Smooth muscle cell (in vitro differentiated cells): Measurements from ENCODE around the gene RBM39. TPM values are rescaled to one million over a fixed set of nuclear protein-coding genes. Genes with fewer than 3 reads are reported as not detected.
"Not testable (repeated sequence)": the region's sequence is repeated elsewhere in the genome, so short reads cannot be mapped to it uniquely, and the experiment has no call there.

Source experiments
- DNase-seq: peaks from one replicate; lab custom pipeline; 2025; ENCODE audit not compliant: unreplicated experiment; lab: John Stamatoyannopoulos, UW
- H2AFZ ChIP-seq: fragments of 200-600 bp; sonication (generic); 2 replicates; pipeline ENCODE4 v1.6.0; 2016; ENCODE audit warnings: antibody characterized with exemption, low read depth, mild to moderate bottlenecking
- H3F3A ChIP-seq: fragments of 200-600 bp; sonication (generic); 2 replicates; pipeline ENCODE4 v1.6.0; 2017; ENCODE audit warnings: antibody characterized with exemption, low read depth
- H3K27ac ChIP-seq: fragments of 200-600 bp; sonication (generic); 2 replicates; pipeline ENCODE4 v1.5.1; 2016; ENCODE audit warnings: low read depth, mild to moderate bottlenecking
- H3K27me3 ChIP-seq: fragments of 200-600 bp; sonication (generic); 2 replicates; pipeline ENCODE4 v1.6.1; 2016; ENCODE audit warnings: low read depth, mild to moderate bottlenecking
- H3K36me3 ChIP-seq: fragments of 200-600 bp; sonication (generic); 2 replicates; pipeline ENCODE4 v1.5.1; 2016; ENCODE audit warnings: low read depth
- H3K4me1 ChIP-seq: fragments of 200-600 bp; sonication (generic); 2 replicates; pipeline ENCODE4 v1.5.1; 2016; ENCODE audit warnings: low read depth
- H3K4me2 ChIP-seq: fragments of 200-600 bp; sonication (generic); 2 replicates; pipeline ENCODE4 v1.6.0; 2016; ENCODE audit warnings: mild to moderate bottlenecking
- H3K4me3 ChIP-seq: fragments of 200-600 bp; sonication (generic); 2 replicates; pipeline ENCODE4 v1.5.1; 2016; ENCODE audit warnings: mild to moderate bottlenecking
- H3K79me2 ChIP-seq: fragments of 200-600 bp; sonication (generic); 2 replicates; pipeline ENCODE4 v1.6.0; 2016; ENCODE audit warnings: low read depth, mild to moderate bottlenecking
- H3K9ac ChIP-seq: fragments of 200-600 bp; sonication (generic); 2 replicates; pipeline ENCODE4 v1.6.0; 2016; ENCODE audit warnings: low read depth
- H3K9me3 ChIP-seq: fragments of 200-600 bp; sonication (generic); replicated peaks from 2 replicates; pipeline ENCODE4 v1.5.1; 2016; ENCODE audit warnings: low read depth
- H4K20me1 ChIP-seq: fragments of 200-600 bp; sonication (generic); 2 replicates; pipeline ENCODE4 v1.6.0; 2016; ENCODE audit warnings: low read depth
- WGBS: methylation state at CpG from one replicate; pipeline ENCODE4 v1.1.7; 2016; ENCODE audit warnings: low lambda C conversion rate; 5-methylcytosine and 5-hydroxymethylcytosine counted together
- polyA plus RNA-seq: library from polyadenylated mRNA; unstranded; fragments of >200 nt; fragmentation: Nextera tagmentation; extraction: Ambion mirVana; gene quantifications from 2 replicates; pipeline ENCODE4 v1.2.1, GENCODE V29; 2016
- total RNA-seq: library from RNA; depleted of rRNA; stranded (reverse); fragments of >200 nt; gene quantifications from 2 replicates; pipeline ENCODE4 v1.2.3, GENCODE V29; 2014
- TF ChIP-seq, protein P1 (sequence below): fragments of 200-600 bp; sonication (generic); IDR thresholded peaks from 2 replicates; pipeline ENCODE4 v1.5.1; 2017; ENCODE audit warnings: borderline replicate concordance, mild to moderate bottlenecking, antibody characterized with exemption; ENCODE audit not compliant: insufficient read depth, poor library complexity, severe bottlenecking

RBM39 gene
- total and polyA plus RNA-seq, 2 experiments from 2014 or later = 139 to 408 TPM

- H3K36me3 ChIP-seq = peaks cover 58% of the 10 kb centered on the region
- no peak overlapping the region for H2AFZ ChIP-seq
- H3K4me1 ChIP-seq = no peaks in the 10 kb centered on the region
- 83% methylated on average over 6 of the region's 6 CpGs for WGBS
- no peak overlapping the region for H3K4me2 ChIP-seq
- no peak for DNase-seq
- peaks cover 97% of the 10 kb centered on the region for H3K79me2 ChIP-seq
- peaks cover 74% of the 10 kb centered on the region for H3F3A ChIP-seq
- peaks cover 100% of the 10 kb centered on the region for H4K20me1 ChIP-seq
- H3K27me3 ChIP-seq = no peaks in the 10 kb centered on the region
- H3K4me3 ChIP-seq = no peak overlapping the region
- H3K27ac ChIP-seq = peak overlapping the region; percentile 47
- H3K9me3 ChIP-seq = no peaks in the 10 kb centered on the region
- TF ChIP-seq, protein P1, sequence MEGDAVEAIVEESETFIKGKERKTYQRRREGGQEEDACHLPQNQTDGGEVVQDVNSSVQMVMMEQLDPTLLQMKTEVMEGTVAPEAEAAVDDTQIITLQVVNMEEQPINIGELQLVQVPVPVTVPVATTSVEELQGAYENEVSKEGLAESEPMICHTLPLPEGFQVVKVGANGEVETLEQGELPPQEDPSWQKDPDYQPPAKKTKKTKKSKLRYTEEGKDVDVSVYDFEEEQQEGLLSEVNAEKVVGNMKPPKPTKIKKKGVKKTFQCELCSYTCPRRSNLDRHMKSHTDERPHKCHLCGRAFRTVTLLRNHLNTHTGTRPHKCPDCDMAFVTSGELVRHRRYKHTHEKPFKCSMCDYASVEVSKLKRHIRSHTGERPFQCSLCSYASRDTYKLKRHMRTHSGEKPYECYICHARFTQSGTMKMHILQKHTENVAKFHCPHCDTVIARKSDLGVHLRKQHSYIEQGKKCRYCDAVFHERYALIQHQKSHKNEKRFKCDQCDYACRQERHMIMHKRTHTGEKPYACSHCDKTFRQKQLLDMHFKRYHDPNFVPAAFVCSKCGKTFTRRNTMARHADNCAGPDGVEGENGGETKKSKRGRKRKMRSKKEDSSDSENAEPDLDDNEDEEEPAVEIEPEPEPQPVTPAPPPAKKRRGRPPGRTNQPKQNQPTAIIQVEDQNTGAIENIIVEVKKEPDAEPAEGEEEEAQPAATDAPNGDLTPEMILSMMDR = no peak
- H3K9ac ChIP-seq = no peak overlapping the region
These were observed 31.0 kb downstream of the RBM39 start for GRCh38 chr20:35710884-35711587.

- TF ChIP-seq, protein P1 = no peak
- Histone ChIP-seq H3K79me2 (peaks cover 88% of the 10 kb centered on the region), H2AFZ (no peak overlapping the region), H3K9me3 (no peaks in the 10 kb centered on the region), H3K36me3 (peaks cover 52% of the 10 kb centered on the region), H3K27ac (peak overlapping the region; percentile 47), H3K4me2 (no peak overlapping the region), H3K4me3 (no peak overlapping the region), H4K20me1 (peaks cover 100% of the 10 kb centered on the region), H3K9ac (no peak overlapping the region), H3F3A (peaks cover 75% of the 10 kb centered on the region), H3K27me3 (no peaks in the 10 kb centered on the region), H3K4me1 (no peaks in the 10 kb centered on the region)
- DNase-seq = no peak
These were observed 32.0 kb downstream of the RBM39 start for GRCh38 chr20:35710039-35710438.

DNA sequence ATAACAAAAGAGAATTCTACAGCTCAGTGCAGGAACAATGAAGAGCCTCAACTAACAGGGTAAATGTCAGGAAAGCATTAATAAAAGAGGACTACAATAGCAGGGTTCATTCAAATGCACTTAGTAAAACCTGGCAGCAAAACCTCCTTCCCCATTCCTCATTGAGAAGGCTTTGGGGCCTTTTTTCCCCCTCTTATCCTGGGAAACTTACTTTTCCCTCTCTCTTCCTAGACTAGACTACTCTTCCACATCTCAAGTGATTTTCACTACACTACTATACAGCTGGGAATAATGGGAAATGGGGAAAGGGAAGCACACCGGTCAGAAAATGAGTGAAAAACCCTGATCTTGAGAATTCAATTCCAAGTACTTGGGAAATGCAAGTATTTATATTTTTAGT lies 32.8 kb downstream of the RBM39 start:
- peaks cover 100% of the 10 kb centered on the region for H4K20me1 ChIP-seq
- H3K9ac ChIP-seq = no peak overlapping the region
- TF ChIP-seq, protein P1 = no peak
- no peak for DNase-seq
- peaks cover 75% of the 10 kb centered on the region for H3F3A ChIP-seq
- no peaks in the 10 kb centered on the region for H3K27me3 ChIP-seq
- H3K4me1 ChIP-seq = no peaks in the 10 kb centered on the region
- peak overlapping the region; percentile 47 for H3K27ac ChIP-seq
- H3K79me2 ChIP-seq = peaks cover 84% of the 10 kb centered on the region
- 97% methylated on average over 1 of the region's 1 CpG for WGBS
- H3K4me2 ChIP-seq = no peak overlapping the region
- H2AFZ ChIP-seq = no peak overlapping the region
- H3K9me3 ChIP-seq = no peaks in the 10 kb centered on the region
- H3K4me3 ChIP-seq = no peak overlapping the region
- peaks cover 56% of the 10 kb centered on the region for H3K36me3 ChIP-seq

GRCh38 chr20:35708502-35708901 lies 33.6 kb downstream of the RBM39 start:
- no peak overlapping the region for H3K4me2 ChIP-seq
- peaks cover 63% of the 10 kb centered on the region for H3K36me3 ChIP-seq
- no peak overlapping the region for H3K4me3 ChIP-seq
- no peak for DNase-seq
- H3K27me3 ChIP-seq = no peaks in the 10 kb centered on the region
- H2AFZ ChIP-seq = no peak overlapping the region
- TF ChIP-seq, protein P1 = no peak
- no peaks in the 10 kb centered on the region for H3K4me1 ChIP-seq
- 97% methylated on average over 1 of the region's 1 CpG for WGBS
- H3K9ac ChIP-seq = no peak overlapping the region
- H3K9me3 ChIP-seq = no peaks in the 10 kb centered on the region
- peaks cover 84% of the 10 kb centered on the region for H3K79me2 ChIP-seq
- peaks cover 100% of the 10 kb centered on the region for H4K20me1 ChIP-seq
- peaks cover 76% of the 10 kb centered on the region for H3F3A ChIP-seq
- peak overlapping the region; percentile 47 for H3K27ac ChIP-seq

GRCh38 chr20:35706591-35707529 lies 35.2 kb downstream of the RBM39 start:
- not testable (repeated sequence) for H3K27me3 ChIP-seq, H2AFZ ChIP-seq, H3K4me3 ChIP-seq, DNase-seq, H3K4me2 ChIP-seq, H3K4me1 ChIP-seq, H3K9ac ChIP-seq, H3K9me3 ChIP-seq
- H3K36me3 ChIP-seq = peaks cover 58% of the 10 kb centered on the region
- H3F3A ChIP-seq = peaks cover 85% of the 10 kb centered on the region
- peak overlapping the region; percentile 16 for H3K27ac ChIP-seq
- peaks cover 70% of the 10 kb centered on the region for H3K79me2 ChIP-seq
- 97% methylated on average over 17 of the region's 17 CpGs for WGBS
- H4K20me1 ChIP-seq = peaks cover 99% of the 10 kb centered on the region
